ENCODE measurements around the gene LRP10. TPM values are rescaled to one million over a fixed set of nuclear protein-coding genes. Genes with fewer than 3 reads are reported as not detected.

The LRP10 gene
- total and polyA plus RNA-seq, 2 of the 8 experiments (the other 6 are each of a cell fraction or from before 2014, with no cell fraction given): 12.4 to 15.6 TPM

- no peak for TF ChIP-seq CHD7 (IDR thresholded peaks at IDR 0.05; ENCODE audit: insufficient replicate concordance, low read length)
- TF ChIP-seq SP4 (IDR thresholded peaks at IDR 0.05; ENCODE audit: low read length): no peak
- no peak for TF ChIP-seq JUN (IDR thresholded peaks at IDR 0.05; ENCODE audit: low read depth, low read length)
- no peak for TF ChIP-seq CHD1 (IDR thresholded peaks at IDR 0.05; ENCODE audit: low read depth, low read length)
- TF ChIP-seq HDAC2 (IDR thresholded peaks at IDR 0.05; ENCODE audit: borderline replicate concordance in 1 of 2, low read depth in 2 of 2, low read length in 2 of 2): no peak
- TF ChIP-seq RFX5 (IDR thresholded peaks at IDR 0.05; ENCODE audit: borderline replicate concordance, low read depth, low read length): no peak
- no peak for TF ChIP-seq ASH2L (IDR thresholded peaks at IDR 0.05; ENCODE audit: low read length)
- no peak for TF ChIP-seq GABPA (IDR thresholded peaks at IDR 0.05; ENCODE audit: borderline replicate concordance, insufficient read depth, low read length)
- TF ChIP-seq POU5F1 (IDR thresholded peaks at IDR 0.05; ENCODE audit: low read depth, low read length): no peak
- TF ChIP-seq MAX (IDR thresholded peaks at IDR 0.05): no peak
Observed at GRCh38 chr14:22898302-22899090, 27.0 kb downstream of the LRP10 start (continued).
